Measurements from ENCODE around the gene CDK5R2. TPM values are rescaled to one million over a fixed set of nuclear protein-coding genes. Genes with fewer than 3 reads are reported as not detected.

CDK5R2 gene
- total RNA-seq, 2 donors from 2014 or later = not detected

DNA sequence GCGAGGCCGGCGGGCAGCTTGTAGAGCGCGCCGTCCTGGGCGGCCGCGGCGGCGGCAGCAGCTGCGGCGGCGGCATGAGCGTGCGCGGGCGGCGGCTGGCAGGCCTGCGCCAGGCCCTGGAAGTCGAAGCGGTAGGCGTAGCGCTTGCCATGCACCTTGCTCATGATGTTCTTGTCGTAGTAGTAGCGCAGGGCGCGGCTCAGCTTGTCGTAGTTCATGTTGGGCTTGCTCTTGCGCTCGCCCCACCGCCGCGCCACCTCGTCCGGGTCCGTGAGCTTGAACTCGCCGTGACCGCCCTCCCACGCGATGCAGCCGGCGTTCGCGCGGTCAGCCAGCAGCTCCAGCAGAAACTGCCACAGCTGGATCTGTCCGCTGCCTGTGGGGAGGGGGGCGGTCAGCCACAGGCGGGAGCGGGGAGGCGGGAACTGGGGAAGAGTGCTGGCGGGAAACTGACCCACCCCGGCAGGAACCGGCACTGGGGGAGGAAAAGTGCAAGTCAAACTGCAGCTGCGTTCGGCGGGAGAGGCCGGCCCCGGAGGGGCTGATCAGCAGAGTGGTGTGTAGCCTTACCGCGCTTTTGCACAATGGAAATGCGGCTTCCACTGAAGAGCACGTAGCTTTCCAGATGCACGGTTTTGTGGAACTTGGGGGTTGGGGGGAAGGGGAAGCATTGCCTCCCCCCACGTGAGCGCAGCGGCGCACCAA is 22.6 kb downstream of the CDK5R2 start:
- ATAC-seq (ENCODE audit: insufficient number of reproducible peaks, low FRiP score, low read depth) (no peak), DNase-seq (ENCODE audit: low spot score) (no peak)
- TF ChIP-seq, protein P1, sequence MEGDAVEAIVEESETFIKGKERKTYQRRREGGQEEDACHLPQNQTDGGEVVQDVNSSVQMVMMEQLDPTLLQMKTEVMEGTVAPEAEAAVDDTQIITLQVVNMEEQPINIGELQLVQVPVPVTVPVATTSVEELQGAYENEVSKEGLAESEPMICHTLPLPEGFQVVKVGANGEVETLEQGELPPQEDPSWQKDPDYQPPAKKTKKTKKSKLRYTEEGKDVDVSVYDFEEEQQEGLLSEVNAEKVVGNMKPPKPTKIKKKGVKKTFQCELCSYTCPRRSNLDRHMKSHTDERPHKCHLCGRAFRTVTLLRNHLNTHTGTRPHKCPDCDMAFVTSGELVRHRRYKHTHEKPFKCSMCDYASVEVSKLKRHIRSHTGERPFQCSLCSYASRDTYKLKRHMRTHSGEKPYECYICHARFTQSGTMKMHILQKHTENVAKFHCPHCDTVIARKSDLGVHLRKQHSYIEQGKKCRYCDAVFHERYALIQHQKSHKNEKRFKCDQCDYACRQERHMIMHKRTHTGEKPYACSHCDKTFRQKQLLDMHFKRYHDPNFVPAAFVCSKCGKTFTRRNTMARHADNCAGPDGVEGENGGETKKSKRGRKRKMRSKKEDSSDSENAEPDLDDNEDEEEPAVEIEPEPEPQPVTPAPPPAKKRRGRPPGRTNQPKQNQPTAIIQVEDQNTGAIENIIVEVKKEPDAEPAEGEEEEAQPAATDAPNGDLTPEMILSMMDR (IDR thresholded peaks at IDR 0.05) = no peak
- H3K27ac ChIP-seq = no peak overlapping the region
- no peaks in the 10 kb centered on the region for H3K36me3 ChIP-seq
- H3K4me3 ChIP-seq = peak overlapping the region; percentile 68
- peaks cover 24% of the 10 kb centered on the region for H3K27me3 ChIP-seq (replicated peaks; ENCODE audit: insufficient read depth)
- no peaks in the 10 kb centered on the region for H3K9me3 ChIP-seq
- peaks cover 20 to 37% of the 10 kb centered on the region in 2 donors for H3K4me1 ChIP-seq (ENCODE audit: control insufficient read depth in 1 of 2, low read depth in 2 of 2)

DNA sequence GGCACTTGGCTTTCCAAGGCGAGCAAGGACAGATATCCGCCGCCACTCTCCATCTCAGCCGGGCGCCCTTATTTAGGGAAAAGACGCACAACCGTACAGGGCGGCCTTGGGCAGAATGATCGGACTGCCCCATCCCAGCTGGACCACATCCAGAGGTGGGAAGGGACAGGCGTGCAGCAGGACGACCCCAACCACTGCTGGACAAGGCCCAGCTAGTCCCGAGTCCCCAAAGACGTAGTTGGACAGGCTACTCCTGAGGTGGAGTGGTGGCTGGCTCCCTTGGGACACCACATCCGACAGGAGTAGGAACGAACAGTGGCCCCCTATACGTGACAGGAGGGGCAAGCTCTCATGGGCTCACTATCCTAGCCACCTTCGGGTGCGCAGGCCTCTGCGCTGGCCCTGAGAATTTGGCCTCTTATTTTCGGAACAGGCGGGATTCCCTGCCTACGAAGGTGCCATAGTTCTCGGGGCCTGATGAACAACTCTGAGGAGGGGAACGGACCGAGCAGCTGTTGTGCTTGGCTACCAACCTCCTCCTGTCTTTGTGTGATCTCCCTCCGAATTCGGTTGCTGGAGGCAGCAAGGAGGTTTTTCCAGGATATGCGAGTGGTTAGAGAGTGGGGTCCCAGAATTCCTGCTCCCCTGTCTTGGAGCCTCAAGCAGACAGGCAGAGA is 23.3 kb downstream of the CDK5R2 start:
- H3K4me1 ChIP-seq (ENCODE audit: control insufficient read depth in 1 of 2, low read depth in 2 of 2) = peaks cover 20 to 37% of the 10 kb centered on the region in 2 donors
- peak overlapping the region; percentile 68 for H3K4me3 ChIP-seq
- H3K27me3 ChIP-seq (replicated peaks; ENCODE audit: insufficient read depth) = peaks cover 27% of the 10 kb centered on the region
- no peak overlapping the region for H3K27ac ChIP-seq
- ATAC-seq (ENCODE audit: insufficient number of reproducible peaks, low FRiP score, low read depth) = no peak
- H3K9me3 ChIP-seq = no peaks in the 10 kb centered on the region
- no peak for DNase-seq (ENCODE audit: low spot score)
- H3K36me3 ChIP-seq = no peaks in the 10 kb centered on the region
- TF ChIP-seq, protein P1 (IDR thresholded peaks at IDR 0.05) = no peak

GRCh38 chr2:218983263-218983933 is 23.9 kb downstream of the CDK5R2 start:
- Histone ChIP-seq H3K4me1 (ENCODE audit: control insufficient read depth in 1 of 2, low read depth in 2 of 2) (peaks cover 20 to 37% of the 10 kb centered on the region in 2 donors), H3K36me3 (no peaks in the 10 kb centered on the region), H3K4me3 (no peak overlapping the region), H3K27ac (no peak overlapping the region), H3K9me3 (no peaks in the 10 kb centered on the region), H3K27me3 (replicated peaks; ENCODE audit: insufficient read depth) (peaks cover 27% of the 10 kb centered on the region)
- DNase-seq (ENCODE audit: low spot score) (no peak), ATAC-seq (ENCODE audit: insufficient number of reproducible peaks, low FRiP score, low read depth) (no peak)
- TF ChIP-seq, protein P1 (IDR thresholded peaks at IDR 0.05) = no peak

DNA sequence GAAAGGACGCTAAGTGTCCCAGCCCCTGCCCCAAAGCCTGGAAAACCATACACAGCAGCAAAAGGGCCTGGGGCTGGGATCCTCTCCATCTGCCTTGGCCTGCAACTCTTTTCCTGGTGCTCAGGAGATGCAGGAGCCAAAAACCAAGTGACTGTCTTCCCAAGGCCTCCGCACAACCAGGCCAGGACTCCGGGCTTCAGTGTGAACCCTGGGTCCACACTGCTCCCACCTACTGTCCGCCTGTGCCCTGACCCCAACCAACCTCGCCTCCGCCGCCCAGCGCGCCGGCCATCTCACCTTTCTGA is 24.4 kb downstream of the CDK5R2 start:
- peak overlapping the region; percentile 42 for H3K4me3 ChIP-seq
- peaks cover 27% of the 10 kb centered on the region for H3K27me3 ChIP-seq (replicated peaks; ENCODE audit: insufficient read depth)
- ATAC-seq (ENCODE audit: insufficient number of reproducible peaks, low FRiP score, low read depth) (no peak), DNase-seq (ENCODE audit: low spot score) (no peak)
- H3K9me3 ChIP-seq = no peaks in the 10 kb centered on the region
- H3K36me3 ChIP-seq = no peaks in the 10 kb centered on the region
- peak overlapping the region in 1 of 2 donors; percentile 38 for H3K27ac ChIP-seq
- H3K4me1 ChIP-seq (ENCODE audit: control insufficient read depth in 1 of 2, low read depth in 2 of 2) = peaks cover 20 to 37% of the 10 kb centered on the region in 2 donors
- TF ChIP-seq, protein P1 (IDR thresholded peaks at IDR 0.05) = no peak

Measured in thoracic aorta (tissue), 2 donors.